SK-N-MC (cell line): ENCODE measurements around the gene NOM1.

Experiments
- EZH2 ChIP-seq: fragments of 200-600 bp; sonication (generic); IDR thresholded peaks from one replicate; pipeline ENCODE4 v1.6.1; 2017; ENCODE audit warnings: antibody characterized with exemption
- FOXP2 ChIP-seq: optimal IDR thresholded peaks from 2 replicates; pipeline ENCODE3; 2011; ENCODE audit warnings: mild to moderate bottlenecking, moderate library complexity; ENCODE audit not compliant: insufficient read depth; ENCODE audit errors: extremely low read length, control extremely low read depth
- POLR2AphosphoS5 ChIP-seq: IDR thresholded peaks from 2 replicates; pipeline ENCODE4 v1.6.1; 2012; ENCODE audit warnings: mild to moderate bottlenecking, low read depth, low read length, borderline replicate concordance

- TF ChIP-seq EZH2 (no peak), POLR2AphosphoS5 (no peak), FOXP2 (no peak)
Observed at GRCh38 chr7:156962145-156962544, 12.6 kb downstream of the NOM1 start.
